Epithelial cell of esophagus (primary cell): ENCODE data around the gene ADAMTS5.

Experiments
- DNase-seq: peaks from one replicate; pipeline ENCODE4 v3.0.0; 2010; ENCODE audit warnings: low read depth
- H3K4me3 ChIP-seq: 2 replicates; pipeline ENCODE4 v1.5.1; 2011; ENCODE audit warnings: mild to moderate bottlenecking, low read length, control low read depth
- TF ChIP-seq, protein P1 (sequence below): IDR thresholded peaks from 2 replicates; pipeline ENCODE4 v1.5.1; 2011; ENCODE audit warnings: low read depth, mild to moderate bottlenecking, low read length, control low read depth, inconsistent platforms; ENCODE audit not compliant: insufficient read depth; ENCODE audit errors: missing control alignments

ADAMTS5 gene

DNA sequence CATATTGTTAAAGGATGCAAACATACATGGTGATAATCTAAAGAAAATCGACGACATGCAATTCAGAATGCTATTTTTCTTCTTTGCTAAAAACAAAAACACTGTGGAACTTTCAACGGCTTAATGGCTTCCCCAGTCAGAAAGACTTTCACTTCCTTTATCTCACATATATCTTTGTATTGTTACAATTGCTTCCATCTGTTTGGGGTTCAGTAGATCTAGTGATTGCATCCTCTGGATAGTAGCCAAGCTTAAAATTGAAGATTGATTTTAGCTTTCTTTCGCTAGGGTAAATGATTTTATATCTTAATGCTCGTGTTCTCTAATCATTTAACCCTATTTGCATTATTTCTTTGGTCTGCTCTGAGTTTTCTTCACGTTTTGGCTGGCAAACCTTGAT, 89.9 kb downstream of the ADAMTS5 start:
- TF ChIP-seq, protein P1, sequence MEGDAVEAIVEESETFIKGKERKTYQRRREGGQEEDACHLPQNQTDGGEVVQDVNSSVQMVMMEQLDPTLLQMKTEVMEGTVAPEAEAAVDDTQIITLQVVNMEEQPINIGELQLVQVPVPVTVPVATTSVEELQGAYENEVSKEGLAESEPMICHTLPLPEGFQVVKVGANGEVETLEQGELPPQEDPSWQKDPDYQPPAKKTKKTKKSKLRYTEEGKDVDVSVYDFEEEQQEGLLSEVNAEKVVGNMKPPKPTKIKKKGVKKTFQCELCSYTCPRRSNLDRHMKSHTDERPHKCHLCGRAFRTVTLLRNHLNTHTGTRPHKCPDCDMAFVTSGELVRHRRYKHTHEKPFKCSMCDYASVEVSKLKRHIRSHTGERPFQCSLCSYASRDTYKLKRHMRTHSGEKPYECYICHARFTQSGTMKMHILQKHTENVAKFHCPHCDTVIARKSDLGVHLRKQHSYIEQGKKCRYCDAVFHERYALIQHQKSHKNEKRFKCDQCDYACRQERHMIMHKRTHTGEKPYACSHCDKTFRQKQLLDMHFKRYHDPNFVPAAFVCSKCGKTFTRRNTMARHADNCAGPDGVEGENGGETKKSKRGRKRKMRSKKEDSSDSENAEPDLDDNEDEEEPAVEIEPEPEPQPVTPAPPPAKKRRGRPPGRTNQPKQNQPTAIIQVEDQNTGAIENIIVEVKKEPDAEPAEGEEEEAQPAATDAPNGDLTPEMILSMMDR: no peak

DNA sequence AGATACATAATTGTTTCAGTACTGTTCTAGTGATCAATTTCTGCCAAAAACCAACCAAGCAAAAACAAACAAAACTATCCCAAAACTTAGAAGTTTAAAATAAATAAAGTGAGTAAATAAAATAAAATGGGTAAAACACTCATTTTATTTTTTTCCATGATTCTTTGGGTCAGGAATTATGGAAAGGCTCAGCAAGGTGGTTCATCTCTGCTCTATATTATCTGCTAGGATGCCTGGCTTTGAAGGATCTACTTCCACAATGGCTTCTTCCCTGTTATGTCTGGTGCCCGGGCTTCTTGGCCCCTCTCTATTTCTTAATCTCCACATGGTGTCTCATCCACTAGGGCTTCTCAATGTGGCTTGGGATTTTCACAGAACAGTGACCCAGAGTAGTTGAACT, 92.5 kb downstream of the ADAMTS5 start:
- no peak for DNase-seq
- TF ChIP-seq, protein P1: no peak
- no peak overlapping the region for H3K4me3 ChIP-seq

More for the DNA sequence above, 89.9 kb downstream of the ADAMTS5 start:
- no peak for DNase-seq
- no peak overlapping the region for H3K4me3 ChIP-seq
